NB4 (cell line): ENCODE data around the gene ABCA8.

ENCODE experiments used
- CTCF ChIP-seq: IDR thresholded peaks from one replicate; pipeline ENCODE4 v1.5.1; 2012; ENCODE audit warnings: low read depth, low read length
- MAX ChIP-seq: IDR thresholded peaks from 2 replicates; pipeline ENCODE4 v1.6.1; 2011; ENCODE audit warnings: low read depth, low read length
- MYC ChIP-seq: IDR thresholded peaks from 2 replicates; pipeline ENCODE4 v1.6.1; 2011; ENCODE audit warnings: low read depth, low read length
- POLR2A ChIP-seq: IDR thresholded peaks from 2 replicates; pipeline ENCODE4 v1.6.1; 2011; ENCODE audit warnings: mild to moderate bottlenecking; ENCODE audit not compliant: insufficient read length; ENCODE audit errors: extremely low read depth

GRCh38 chr17:68906638-68907037 lies 48.6 kb downstream of the ABCA8 start:
- TF ChIP-seq CTCF (peak; percentile 10), MAX (no peak), POLR2A (no peak), MYC (no peak)
